Kidney (tissue), 14 donors: Measurements from ENCODE around the gene CPAMD8. TPM values are rescaled to one million over a fixed set of nuclear protein-coding genes. Genes with fewer than 3 reads are reported as not detected.
"Not testable (repeated sequence)": the region's sequence is repeated elsewhere in the genome, so short reads cannot be mapped to it uniquely, and the experiment has no call there.

Source experiments
- DNase-seq, 5 donors: peaks; one replicate each; pipeline ENCODE4 v3.0.0-alpha.2; 2013 to 2020
- FAIRE-seq: peaks from 2 replicates; lab custom pipeline; 2012; peaks lifted over from hg19 to GRCh38; lab: Jason Lieb, UNC
- H3K27ac ChIP-seq, 2 donors: one replicate each; pipeline ENCODE4 v1.7.0; 2013; ENCODE audit warnings: low read depth in 2 of 2, low read length in 2 of 2, inconsistent platforms in 1 of 2
- H3K27me3 ChIP-seq: one replicate; pipeline ENCODE4 v1.7.1; 2013; ENCODE audit warnings: low read length, inconsistent platforms; ENCODE audit not compliant: control insufficient read depth, insufficient read depth
- H3K36me3 ChIP-seq, 3 donors: one replicate each; pipeline versions ENCODE4 v1.7.0 to v1.7.1; 2013; ENCODE audit warnings: low read length in 3 of 3, control low read depth in 1 of 3, inconsistent platforms in 1 of 3; ENCODE audit not compliant: insufficient read depth in 3 of 3, control insufficient read depth in 2 of 3
- H3K4me1 ChIP-seq, 3 donors: one replicate each; pipeline versions ENCODE4 v1.7.0 to v1.7.1; 2013; ENCODE audit warnings: low read length in 3 of 3, inconsistent platforms in 1 of 3, low read depth in 1 of 3; ENCODE audit not compliant: control insufficient read depth in 2 of 3, insufficient read depth in 2 of 3
- H3K4me3 ChIP-seq, 3 donors: one replicate each; pipeline versions ENCODE4 v1.7.0 to v1.8.1; 2013; ENCODE audit warnings: low read length in 3 of 3, control low read depth in 1 of 3, inconsistent platforms in 1 of 3
- H3K9ac ChIP-seq, 3 donors: one replicate each; pipeline versions ENCODE4 v1.7.0 to v1.7.1; 2013; ENCODE audit warnings: low read length in 3 of 3, control low read depth in 1 of 3, inconsistent platforms in 1 of 3
- H3K9me3 ChIP-seq, 3 donors: one replicate each; pipeline versions ENCODE4 v1.7.0 to v1.7.1; 2013; ENCODE audit warnings: low read length in 3 of 3, control low read depth in 1 of 3, inconsistent platforms in 1 of 3; ENCODE audit not compliant: control insufficient read depth in 2 of 3, insufficient read depth in 1 of 3
- CTCF ChIP-seq: IDR thresholded peaks from 3 replicates; pipeline ENCODE4 v1.5.1; 2012; ENCODE audit warnings: mild to moderate bottlenecking, moderate library complexity, borderline replicate concordance; ENCODE audit not compliant: insufficient read depth; ENCODE audit errors: extremely low read depth
- intact Hi-C: fragments of 100-400 bp; cut with DNase I; formaldehyde crosslinking; loops from one replicate; pipeline ENCODE4 v1.11.1; 2022
- polyA plus RNA-seq: library from polyadenylated mRNA; stranded (reverse); fragments of 350-450 nt; fragmentation: Illumina TruSeq; extraction: RNeasy Lipid Tissue Mini Kit (QIAGEN cat#74804); gene quantifications from one replicate; pipeline ENCODE4 v1.2.3, GENCODE V29; 2014; ENCODE audit warnings: low read depth, low replicate concordance; ENCODE audit not compliant: insufficient read depth
- total RNA-seq: library from RNA; stranded (reverse); fragmentation: NEBNext Ultra II Directional; extraction: Animal tissue kit (Norgen Biotek cat#: 25700); gene quantifications from one replicate; pipeline ENCODE4 v1.2.1, GENCODE V29; 2021
- donor health status: control.
- donor health status: control.
- donor health status: control.
- donor health status: control.
- donor health status: control.
- donor health status: DM: yes; HTN: yes; CAD: no.
- donor health status: Normal renal cell carcinoma (clear cell type).

Gene CPAMD8
- total and polyA plus RNA-seq, 2 donors from 2014 or later = 22.0 to 64.1 TPM

- Histone ChIP-seq H3K27me3 (no peaks in the 10 kb centered on the region), H3K36me3 (peaks cover 0 to 3% (median 0%) of the 10 kb centered on the region in 3 donors), H3K4me1 (no peaks in the 10 kb centered on the region), H3K4me3 (no peak overlapping the region), H3K9me3 (peaks cover 2 to 7% (median 3%) of the 10 kb centered on the region in 3 donors), H3K9ac (no peak overlapping the region), H3K27ac (no peak overlapping the region)
- TF ChIP-seq CTCF = no peak
- DNase-seq (no peak), FAIRE-seq (no peak)
- intact Hi-C loops = no loop called here
Observed at GRCh38 chr19:17001603-17002183, 24.9 kb downstream of the CPAMD8 start.

- Histone ChIP-seq H3K4me1 (no peaks in the 10 kb centered on the region), H3K9ac (no peak overlapping the region), H3K9me3 (peaks cover 2 to 7% (median 3%) of the 10 kb centered on the region in 3 donors), H3K4me3 (no peak overlapping the region), H3K36me3 (peaks cover 0 to 3% (median 0%) of the 10 kb centered on the region in 3 donors), H3K27me3 (no peaks in the 10 kb centered on the region), H3K27ac (no peak overlapping the region)
- intact Hi-C loops = no loop called here
- DNase-seq (no peak), FAIRE-seq (no peak)
- no peak for TF ChIP-seq CTCF
Observed at GRCh38 chr19:16998635-16999194, 27.9 kb downstream of the CPAMD8 start.

GRCh38 chr19:16996838-16997490 lies 29.6 kb downstream of the CPAMD8 start:
- DNase-seq, H3K4me1 ChIP-seq, H3K4me3 ChIP-seq, H3K27me3 ChIP-seq, intact Hi-C loops, H3K9ac ChIP-seq, H3K27ac ChIP-seq, H3K9me3 ChIP-seq, FAIRE-seq, H3K36me3 ChIP-seq: not testable (repeated sequence)

GRCh38 chr19:16988661-16989060 lies 37.9 kb downstream of the CPAMD8 start:
- Histone ChIP-seq H3K4me3 (no peak overlapping the region), H3K9me3 (peaks cover 0 to 3% (median 0%) of the 10 kb centered on the region in 3 donors), H3K4me1 (no peaks in the 10 kb centered on the region), H3K36me3 (peaks cover 0 to 2% (median 0%) of the 10 kb centered on the region in 3 donors), H3K27me3 (no peaks in the 10 kb centered on the region), H3K9ac (no peak overlapping the region), H3K27ac (no peak overlapping the region)
- DNase-seq (no peak), FAIRE-seq (no peak)
- intact Hi-C loops = no loop called here
- TF ChIP-seq CTCF = no peak
